Neural progenitor cell (in vitro differentiated cells): ENCODE data around the gene TBC1D13. TPM values are rescaled to one million over a fixed set of nuclear protein-coding genes. Genes with fewer than 3 reads are reported as not detected.

Experiments
- DNase-seq: peaks from one replicate; pipeline ENCODE4 v3.0.0-alpha.2; 2016; ENCODE audit warnings: low spot score
- H2AFZ ChIP-seq: fragments of 200-600 bp; sonication (generic); replicated peaks from 2 replicates; pipeline ENCODE4 v1.6.1; 2016; ENCODE audit warnings: antibody characterized with exemption
- H3F3A ChIP-seq: fragments of 200-600 bp; sonication (generic); 2 replicates; pipeline ENCODE4 v1.6.1; 2016; ENCODE audit warnings: antibody characterized with exemption, low read depth
- H3K27ac ChIP-seq: fragments of 200-600 bp; sonication (generic); 2 replicates; pipeline ENCODE4 v1.5.1; 2016; ENCODE audit warnings: mild to moderate bottlenecking
- H3K27me3 ChIP-seq: fragments of 200-600 bp; sonication (generic); 2 replicates; pipeline ENCODE4 v1.6.1; 2016; ENCODE audit warnings: mild to moderate bottlenecking, moderate library complexity
- H3K36me3 ChIP-seq: fragments of 200-600 bp; sonication (generic); 2 replicates; pipeline ENCODE4 v1.5.1; 2016
- H3K4me1 ChIP-seq: fragments of 200-600 bp; sonication (generic); 2 replicates; pipeline ENCODE4 v1.6.1; 2016; ENCODE audit warnings: mixed run types
- H3K4me2 ChIP-seq: fragments of 200-600 bp; sonication (generic); 2 replicates; pipeline ENCODE4 v1.6.1; 2016
- H3K4me3 ChIP-seq: fragments of 200-600 bp; sonication (generic); 2 replicates; pipeline ENCODE4 v1.5.1; 2016
- H3K79me2 ChIP-seq: fragments of 200-600 bp; sonication (generic); 2 replicates; pipeline ENCODE4 v1.6.1; 2016; ENCODE audit warnings: low read depth
- H3K9ac ChIP-seq: fragments of 200-600 bp; sonication (generic); 2 replicates; pipeline ENCODE4 v1.6.1; 2016
- H3K9me3 ChIP-seq: fragments of 200-600 bp; sonication (generic); 2 replicates; pipeline ENCODE4 v1.5.1; 2016; ENCODE audit warnings: low read depth
- H4K20me1 ChIP-seq: fragments of 200-600 bp; sonication (generic); 2 replicates; pipeline ENCODE4 v1.6.1; 2016; ENCODE audit warnings: low read depth
- H3K27ac Mint-ChIP-seq: 3 replicates; pipeline ENCODE4 v1.8.0; 2021; ENCODE audit warnings: mixed read lengths
- H3K27me3 Mint-ChIP-seq: 2 replicates; pipeline ENCODE4 v1.8.0; 2022; ENCODE audit warnings: low read depth, mild to moderate bottlenecking, inconsistent platforms, moderate library complexity, mixed read lengths; ENCODE audit not compliant: insufficient read depth
- H3K36me3 Mint-ChIP-seq: 3 replicates; pipeline ENCODE4 v1.8.0; 2021; ENCODE audit warnings: mixed read lengths
- H3K4me1 Mint-ChIP-seq: 3 replicates; pipeline ENCODE4 v1.8.0; 2021; ENCODE audit warnings: mixed read lengths
- H3K4me3 Mint-ChIP-seq: 3 replicates; pipeline ENCODE4 v1.8.0; 2021; ENCODE audit warnings: mild to moderate bottlenecking, moderate library complexity, mixed read lengths
- H3K9me3 Mint-ChIP-seq: 3 replicates; pipeline ENCODE4 v1.8.0; 2020; ENCODE audit warnings: mixed read lengths
- CTCF ChIP-seq: fragments of 200-600 bp; sonication (generic); IDR thresholded peaks from 2 replicates; pipeline ENCODE4 v1.5.1; 2017; ENCODE audit warnings: antibody characterized with exemption, mild to moderate bottlenecking
- EZH2 ChIP-seq: fragments of 200-600 bp; sonication (generic); IDR thresholded peaks from 2 replicates; pipeline ENCODE4 v1.6.1; 2017; ENCODE audit warnings: antibody characterized with exemption, mild to moderate bottlenecking, moderate library complexity
- EZH2phosphoT487 ChIP-seq: fragments of 200-600 bp; sonication (generic); IDR thresholded peaks from 2 replicates; pipeline ENCODE4 v1.6.1; 2017; ENCODE audit warnings: antibody characterized with exemption
- total RNA-seq: library from RNA; depleted of rRNA; stranded (reverse); fragments of >200 nt; gene quantifications from 2 replicates; pipeline ENCODE4 v1.2.3, GENCODE V29; 2015; ENCODE audit warnings: low replicate concordance

The TBC1D13 gene
- total RNA-seq, 1 donor from 2014 or later: 19.0 TPM

GRCh38 chr9:128807827-128808226 is 20.8 kb downstream of the TBC1D13 start:
- Mint-ChIP-seq H3K4me1 (no peaks in the 10 kb centered on the region), H3K9me3 (no peaks in the 10 kb centered on the region), H3K27ac (no peak overlapping the region), H3K4me3 (no peak overlapping the region), H3K27me3 (peaks cover 5% of the 10 kb centered on the region), H3K36me3 (peaks cover 9% of the 10 kb centered on the region)
- no peak overlapping the region for H3K9ac ChIP-seq
- no peaks in the 10 kb centered on the region for H3F3A ChIP-seq
- DNase-seq: no peak
- H3K27ac ChIP-seq: no peak overlapping the region
- no peaks in the 10 kb centered on the region for H3K79me2 ChIP-seq
- no peaks in the 10 kb centered on the region for H3K36me3 ChIP-seq
- H3K4me2 ChIP-seq: no peak overlapping the region
- no peaks in the 10 kb centered on the region for H4K20me1 ChIP-seq
- H3K4me1 ChIP-seq: no peaks in the 10 kb centered on the region
- no peak for TF ChIP-seq EZH2
- TF ChIP-seq EZH2phosphoT487: no peak
- TF ChIP-seq CTCF: no peak
- H3K9me3 ChIP-seq: no peaks in the 10 kb centered on the region
- no peak overlapping the region for H2AFZ ChIP-seq
- no peaks in the 10 kb centered on the region for H3K27me3 ChIP-seq
- H3K4me3 ChIP-seq: no peak overlapping the region

- no peak overlapping the region for H3K4me3 Mint-ChIP-seq
- H3K27me3 ChIP-seq: no peaks in the 10 kb centered on the region
- peaks cover 6% of the 10 kb centered on the region for H3K36me3 Mint-ChIP-seq
- H2AFZ ChIP-seq: no peak overlapping the region
- no peak overlapping the region for H3K9ac ChIP-seq
- no peaks in the 10 kb centered on the region for H3K4me1 Mint-ChIP-seq
- H3K9me3 Mint-ChIP-seq: no peaks in the 10 kb centered on the region
- H3K4me1 ChIP-seq: no peaks in the 10 kb centered on the region
- no peaks in the 10 kb centered on the region for H3K36me3 ChIP-seq
- H3K27me3 Mint-ChIP-seq: peaks cover 5% of the 10 kb centered on the region
- DNase-seq: no peak
- TF ChIP-seq EZH2 (no peak), CTCF (no peak), EZH2phosphoT487 (no peak)
- H3F3A ChIP-seq: no peaks in the 10 kb centered on the region
- no peak overlapping the region for H3K4me3 ChIP-seq
- no peaks in the 10 kb centered on the region for H4K20me1 ChIP-seq
- no peak overlapping the region for H3K27ac ChIP-seq
- H3K4me2 ChIP-seq: no peak overlapping the region
- H3K79me2 ChIP-seq: no peaks in the 10 kb centered on the region
- H3K27ac Mint-ChIP-seq: no peak overlapping the region
- H3K9me3 ChIP-seq: no peaks in the 10 kb centered on the region
Observed at GRCh38 chr9:128808543-128808942, 21.5 kb downstream of the TBC1D13 start.

GRCh38 chr9:128809036-128809599 is 22.1 kb downstream of the TBC1D13 start:
- Histone ChIP-seq H3K9ac (no peak overlapping the region), H3K36me3 (no peaks in the 10 kb centered on the region), H3K4me3 (no peak overlapping the region), H3K9me3 (no peaks in the 10 kb centered on the region), H3K27ac (no peak overlapping the region), H3F3A (no peaks in the 10 kb centered on the region), H2AFZ (no peak overlapping the region), H3K27me3 (no peaks in the 10 kb centered on the region), H3K4me2 (no peak overlapping the region), H4K20me1 (no peaks in the 10 kb centered on the region), H3K4me1 (no peaks in the 10 kb centered on the region), H3K79me2 (no peaks in the 10 kb centered on the region)
- peaks cover 4% of the 10 kb centered on the region for H3K36me3 Mint-ChIP-seq
- TF ChIP-seq CTCF: no peak
- no peak for TF ChIP-seq EZH2
- TF ChIP-seq EZH2phosphoT487: no peak
- no peak for DNase-seq
- no peaks in the 10 kb centered on the region for H3K4me1 Mint-ChIP-seq
- H3K27ac Mint-ChIP-seq: no peak overlapping the region
- H3K4me3 Mint-ChIP-seq: no peak overlapping the region
- peaks cover 5% of the 10 kb centered on the region for H3K27me3 Mint-ChIP-seq
- H3K9me3 Mint-ChIP-seq: no peaks in the 10 kb centered on the region
